Measurements from ENCODE around the gene WDR70. TPM values are rescaled to one million over a fixed set of nuclear protein-coding genes. Genes with fewer than 3 reads are reported as not detected.

The WDR70 gene
- total RNA-seq, 2 donors from 2014 or later: 34.2 to 36.1 TPM

DNA sequence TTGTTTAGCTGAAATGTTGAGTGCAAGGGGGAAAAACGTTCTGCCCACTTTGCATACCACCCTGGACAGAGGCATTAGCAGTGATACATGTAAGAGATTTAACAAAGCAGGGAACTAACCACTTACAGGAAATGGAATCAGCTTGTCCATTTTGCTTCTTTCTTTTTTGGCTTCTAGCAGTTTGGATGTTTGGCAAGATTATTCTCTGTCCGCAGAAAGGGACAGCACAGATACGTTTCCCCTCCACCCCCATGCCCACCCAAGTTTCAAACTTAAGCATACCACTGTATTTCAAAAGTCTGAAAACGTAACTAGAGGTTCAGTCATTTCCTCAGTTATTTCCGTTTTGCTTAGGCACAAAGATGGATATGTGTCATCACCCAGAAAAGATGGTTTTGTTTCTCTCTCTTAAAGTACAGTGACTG, 342.3 kb downstream of the WDR70 start:
- H3K9ac ChIP-seq (ENCODE audit: extremely low read depth, low read length, poor library complexity, severe bottlenecking): no peak overlapping the region
- Mint-ChIP-seq H3K36me3 (ENCODE audit: low read depth) (no peaks in the 10 kb centered on the region), H3K4me3 (no peak overlapping the region), H3K9me3 (no peaks in the 10 kb centered on the region), H3K27me3 (ENCODE audit: insufficient read depth) (no peaks in the 10 kb centered on the region), H3K4me1 (peaks cover 17% of the 10 kb centered on the region), H3K27ac (no peak overlapping the region)
- no peaks in the 10 kb centered on the region for H3K27me3 ChIP-seq (ENCODE audit: control insufficient read depth, insufficient read depth, low read length, poor library complexity, severe bottlenecking)
- H3K9me3 ChIP-seq (ENCODE audit: control insufficient read depth, low read length): no peaks in the 10 kb centered on the region
- H3K4me3 ChIP-seq (ENCODE audit: low read length): no peak overlapping the region
- H3K27ac ChIP-seq (ENCODE audit: low read depth, low read length): no peak overlapping the region
- TF ChIP-seq, protein P1, sequence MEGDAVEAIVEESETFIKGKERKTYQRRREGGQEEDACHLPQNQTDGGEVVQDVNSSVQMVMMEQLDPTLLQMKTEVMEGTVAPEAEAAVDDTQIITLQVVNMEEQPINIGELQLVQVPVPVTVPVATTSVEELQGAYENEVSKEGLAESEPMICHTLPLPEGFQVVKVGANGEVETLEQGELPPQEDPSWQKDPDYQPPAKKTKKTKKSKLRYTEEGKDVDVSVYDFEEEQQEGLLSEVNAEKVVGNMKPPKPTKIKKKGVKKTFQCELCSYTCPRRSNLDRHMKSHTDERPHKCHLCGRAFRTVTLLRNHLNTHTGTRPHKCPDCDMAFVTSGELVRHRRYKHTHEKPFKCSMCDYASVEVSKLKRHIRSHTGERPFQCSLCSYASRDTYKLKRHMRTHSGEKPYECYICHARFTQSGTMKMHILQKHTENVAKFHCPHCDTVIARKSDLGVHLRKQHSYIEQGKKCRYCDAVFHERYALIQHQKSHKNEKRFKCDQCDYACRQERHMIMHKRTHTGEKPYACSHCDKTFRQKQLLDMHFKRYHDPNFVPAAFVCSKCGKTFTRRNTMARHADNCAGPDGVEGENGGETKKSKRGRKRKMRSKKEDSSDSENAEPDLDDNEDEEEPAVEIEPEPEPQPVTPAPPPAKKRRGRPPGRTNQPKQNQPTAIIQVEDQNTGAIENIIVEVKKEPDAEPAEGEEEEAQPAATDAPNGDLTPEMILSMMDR (conservative IDR thresholded peaks at IDR 0.05): no peak
- WGBS, 2 experiments (ENCODE audit: insufficient coverage in 1 of 2, insufficient read length in 1 of 2): 75 to 81% methylated on average over 3 to 5 of the region's 5 CpGs
- DNase-seq: no peak
- peaks cover 2% of the 10 kb centered on the region for H3K4me1 ChIP-seq (ENCODE audit: control insufficient read depth, insufficient read depth, low read length)
- no peaks in the 10 kb centered on the region for H3K36me3 ChIP-seq (ENCODE audit: control insufficient read depth, insufficient read depth, low read length)

DNA sequence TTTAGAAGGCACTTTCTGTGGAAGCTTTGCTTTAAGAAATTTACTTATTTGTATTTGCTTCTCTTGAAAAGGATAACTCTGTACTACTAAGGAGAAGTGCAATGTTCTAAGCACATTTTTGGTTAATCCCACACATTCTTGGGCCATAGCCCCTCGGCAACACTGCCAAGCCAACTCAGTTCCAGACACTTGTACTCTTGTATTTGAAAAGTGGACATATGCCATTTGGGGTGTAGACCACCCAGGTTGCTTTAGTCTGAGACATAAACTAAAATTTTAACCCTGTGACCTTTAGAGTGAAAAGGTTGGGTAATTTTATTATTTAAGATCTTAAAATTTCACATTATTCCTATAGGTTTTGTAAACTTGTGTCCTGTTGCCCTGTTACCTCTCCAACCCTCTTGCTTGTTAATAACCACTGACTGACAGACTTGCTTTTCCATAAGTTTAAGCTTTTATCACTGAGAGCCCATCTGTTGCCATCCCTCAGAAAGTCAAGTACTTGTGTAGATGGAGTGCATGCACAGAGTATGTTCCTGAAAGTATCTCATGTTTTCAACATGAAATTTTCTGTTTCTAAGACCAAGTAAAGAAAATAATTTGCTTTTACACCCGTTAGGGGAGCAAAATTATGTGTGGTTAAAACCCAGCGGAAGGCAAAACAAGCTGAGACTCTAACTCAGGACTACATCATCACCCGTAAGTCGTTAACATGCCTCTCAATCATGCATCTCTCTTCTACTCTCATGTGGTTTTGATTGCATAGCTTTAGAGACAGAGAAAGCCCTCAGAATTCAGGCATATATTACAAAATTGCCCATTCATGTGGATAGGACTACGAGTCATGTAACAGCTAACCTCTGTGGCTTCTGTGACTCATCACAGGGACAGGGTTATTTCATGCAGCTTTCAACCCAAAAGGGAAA, 343.4 kb downstream of the WDR70 start:
- Mint-ChIP-seq H3K9me3 (no peaks in the 10 kb centered on the region), H3K27ac (no peak overlapping the region), H3K4me3 (no peak overlapping the region), H3K36me3 (ENCODE audit: low read depth) (peaks cover 4% of the 10 kb centered on the region), H3K27me3 (ENCODE audit: insufficient read depth) (no peaks in the 10 kb centered on the region), H3K4me1 (peaks cover 13% of the 10 kb centered on the region)
- no peak overlapping the region for H3K27ac ChIP-seq (ENCODE audit: low read depth, low read length)
- peaks cover 2% of the 10 kb centered on the region for H3K4me1 ChIP-seq (ENCODE audit: control insufficient read depth, insufficient read depth, low read length)
- no peak overlapping the region for H3K4me3 ChIP-seq (ENCODE audit: low read length)
- no peak overlapping the region for H3K9ac ChIP-seq (ENCODE audit: extremely low read depth, low read length, poor library complexity, severe bottlenecking)
- no peaks in the 10 kb centered on the region for H3K27me3 ChIP-seq (ENCODE audit: control insufficient read depth, insufficient read depth, low read length, poor library complexity, severe bottlenecking)
- no peaks in the 10 kb centered on the region for H3K9me3 ChIP-seq (ENCODE audit: control insufficient read depth, low read length)
- 90 to 97% methylated on average over 1 to 6 of the region's 6 CpGs for WGBS, 2 experiments (ENCODE audit: insufficient coverage in 1 of 2, insufficient read length in 1 of 2)
- TF ChIP-seq, protein P1 (conservative IDR thresholded peaks at IDR 0.05): no peak
- no peaks in the 10 kb centered on the region for H3K36me3 ChIP-seq (ENCODE audit: control insufficient read depth, insufficient read depth, low read length)
- DNase-seq: no peak

DNA sequence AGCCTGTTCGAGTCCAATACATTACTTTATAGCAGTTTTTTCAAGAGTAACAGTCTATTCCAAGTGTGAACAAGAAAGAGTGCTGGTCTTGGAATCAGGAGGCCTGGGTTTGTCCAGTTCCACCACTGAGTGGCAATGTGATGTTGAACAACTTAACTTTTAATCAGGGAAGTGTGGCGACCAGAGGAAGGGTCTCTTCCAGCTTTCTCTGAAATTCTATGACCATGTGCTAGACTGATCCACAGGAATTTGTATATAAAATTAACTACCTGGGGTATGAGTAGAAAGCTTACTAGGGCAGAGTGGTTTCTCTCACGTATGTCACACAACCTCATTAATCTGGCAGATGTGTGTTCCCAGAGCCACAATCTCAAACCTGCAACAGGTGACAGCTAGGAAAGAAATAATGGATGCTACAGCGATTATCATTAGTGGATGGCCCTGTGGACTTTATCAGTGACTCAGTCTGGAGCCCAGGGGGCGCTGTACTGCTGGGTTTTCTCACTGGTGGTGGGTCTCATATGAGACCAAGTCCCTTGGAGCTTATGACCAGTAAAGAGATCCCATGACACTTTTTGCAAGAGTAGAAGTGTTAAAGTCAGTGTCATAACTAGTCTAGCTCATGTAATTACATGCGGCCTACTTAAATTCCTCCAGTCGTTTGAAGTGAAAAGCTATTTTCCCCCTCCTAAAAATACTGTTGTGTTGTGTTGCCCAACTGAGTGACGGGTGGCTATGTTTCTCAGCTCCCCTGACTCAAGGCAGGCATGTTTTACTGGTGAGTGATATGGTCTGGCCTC, 344.2 kb downstream of the WDR70 start:
- Histone ChIP-seq H3K9me3 (ENCODE audit: control insufficient read depth, low read length) (no peaks in the 10 kb centered on the region), H3K4me1 (ENCODE audit: control insufficient read depth, insufficient read depth, low read length) (no peaks in the 10 kb centered on the region), H3K27ac (ENCODE audit: low read depth, low read length) (no peak overlapping the region), H3K27me3 (ENCODE audit: control insufficient read depth, insufficient read depth, low read length, poor library complexity, severe bottlenecking) (no peaks in the 10 kb centered on the region), H3K4me3 (ENCODE audit: low read length) (no peak overlapping the region), H3K9ac (ENCODE audit: extremely low read depth, low read length, poor library complexity, severe bottlenecking) (no peak overlapping the region), H3K36me3 (ENCODE audit: control insufficient read depth, insufficient read depth, low read length) (peaks cover under 1% of the 10 kb centered on the region)
- H3K4me3 Mint-ChIP-seq: no peak overlapping the region
- TF ChIP-seq, protein P1 (conservative IDR thresholded peaks at IDR 0.05): peak; percentile 93
- H3K4me1 Mint-ChIP-seq: peaks cover 9% of the 10 kb centered on the region
- peak; percentile 89 for DNase-seq
- WGBS, 2 experiments (ENCODE audit: insufficient coverage in 1 of 2, insufficient read length in 1 of 2): 77 to 96% methylated on average over 4 to 8 of the region's 8 CpGs
- H3K27ac Mint-ChIP-seq: no peak overlapping the region
- no peaks in the 10 kb centered on the region for H3K27me3 Mint-ChIP-seq (ENCODE audit: insufficient read depth)
- peaks cover 5% of the 10 kb centered on the region for H3K36me3 Mint-ChIP-seq (ENCODE audit: low read depth)
- no peaks in the 10 kb centered on the region for H3K9me3 Mint-ChIP-seq
